Measurements from ENCODE around the gene VPS37B.

VPS37B gene

GRCh38 chr12:122855071-122855829 lies 40.7 kb downstream of the VPS37B start:
- in situ Hi-C loops (cut with MboI; ENCODE audit: low sequenced_read_pairs), result no loop called here

GRCh38 chr12:122854554-122854953 lies 41.4 kb downstream of the VPS37B start:
- in situ Hi-C loops (cut with MboI; ENCODE audit: low sequenced_read_pairs), result no loop called here

- in situ Hi-C loops (cut with MboI; ENCODE audit: low sequenced_read_pairs), result no loop called here
Measured at GRCh38 chr12:122853582-122854245, 42.2 kb downstream of the VPS37B start.

DNA sequence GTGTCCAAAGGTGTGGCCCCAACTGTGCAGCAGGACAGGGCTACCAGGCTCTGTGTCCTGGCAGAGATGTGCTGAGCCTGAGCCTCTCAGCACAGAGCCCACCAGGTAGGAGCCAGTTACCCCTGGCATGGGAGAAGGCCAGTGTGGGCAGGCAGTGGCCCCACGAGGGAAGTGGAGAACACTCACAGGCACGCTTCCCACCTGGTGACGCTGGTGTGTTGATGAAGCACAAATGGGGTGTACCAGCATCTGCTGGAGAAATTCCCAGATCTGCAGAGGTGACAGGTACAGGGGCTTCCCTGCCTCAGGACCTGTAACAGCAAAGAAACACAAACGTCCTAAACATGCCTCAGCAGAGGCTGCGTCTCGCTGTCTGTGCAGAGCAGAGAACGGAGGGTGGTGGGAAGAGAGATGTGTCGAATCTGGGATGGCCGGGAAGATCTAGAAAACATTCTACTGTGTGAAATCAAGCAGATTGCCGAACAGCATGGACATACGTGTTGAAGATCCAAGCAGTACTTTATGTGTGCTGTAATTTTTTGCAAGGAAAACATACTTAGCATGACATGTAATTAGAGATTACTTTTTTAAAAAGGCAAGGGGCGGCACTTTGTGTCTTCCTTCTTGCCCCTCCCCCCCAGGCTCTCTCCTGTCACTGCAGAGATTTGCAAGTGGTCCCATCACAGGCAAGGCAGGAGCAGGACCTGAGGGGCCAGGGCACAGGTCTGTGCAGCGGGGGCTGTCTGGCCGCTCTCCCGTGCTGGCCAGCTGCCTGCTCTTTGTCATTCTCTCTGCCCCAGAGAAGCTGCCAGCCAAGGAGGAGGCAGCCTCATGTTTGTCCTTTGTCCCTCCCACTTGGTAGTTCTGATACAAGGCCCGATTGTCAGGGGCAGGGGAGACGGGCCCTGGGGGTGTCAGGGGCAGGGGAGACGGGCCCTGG lies 43.3 kb downstream of the VPS37B start:
- in situ Hi-C loops (cut with MboI; ENCODE audit: low sequenced_read_pairs), result no loop called here

- in situ Hi-C loops (cut with MboI; ENCODE audit: low sequenced_read_pairs), result no loop called here
Measured at GRCh38 chr12:122851820-122852219, 44.1 kb downstream of the VPS37B start.

DNA sequence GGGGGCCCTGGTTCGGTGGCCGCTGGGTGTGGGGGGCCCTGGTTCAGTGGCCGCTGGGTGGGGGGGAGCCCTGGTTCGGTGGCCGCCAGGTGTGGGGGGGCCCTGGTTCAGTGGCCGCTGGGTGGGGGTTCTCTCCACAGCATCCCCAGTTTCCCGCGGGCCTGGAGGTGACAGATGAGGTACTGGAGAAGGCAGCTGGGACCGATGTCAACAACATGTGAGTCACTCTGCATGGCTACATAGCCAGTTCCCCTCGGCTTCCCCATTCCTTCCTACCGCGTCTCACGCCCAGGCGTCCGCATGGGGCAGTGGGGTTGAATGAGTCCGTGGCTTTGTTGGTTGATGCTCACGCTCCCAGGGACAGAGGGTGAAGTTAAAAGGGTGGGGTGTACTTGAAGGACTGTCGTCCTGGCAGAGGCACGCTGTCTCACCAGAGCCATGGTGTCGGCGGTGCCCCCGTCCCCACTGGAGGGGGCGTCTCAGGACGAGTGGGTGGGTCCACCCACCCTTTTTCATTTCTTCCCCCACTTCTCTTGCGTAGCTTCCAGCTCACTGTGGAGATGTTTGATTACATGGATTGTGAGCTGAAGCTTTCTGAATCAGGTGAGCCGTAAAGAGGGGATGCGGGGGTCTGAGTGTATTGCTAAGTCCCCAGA lies 45.1 kb downstream of the VPS37B start:
- in situ Hi-C loops (cut with MboI; ENCODE audit: low sequenced_read_pairs), result no loop called here

GRCh38 chr12:122850048-122850445 lies 45.9 kb downstream of the VPS37B start:
- in situ Hi-C loops (cut with MboI; ENCODE audit: low sequenced_read_pairs), result no loop called here

DNA sequence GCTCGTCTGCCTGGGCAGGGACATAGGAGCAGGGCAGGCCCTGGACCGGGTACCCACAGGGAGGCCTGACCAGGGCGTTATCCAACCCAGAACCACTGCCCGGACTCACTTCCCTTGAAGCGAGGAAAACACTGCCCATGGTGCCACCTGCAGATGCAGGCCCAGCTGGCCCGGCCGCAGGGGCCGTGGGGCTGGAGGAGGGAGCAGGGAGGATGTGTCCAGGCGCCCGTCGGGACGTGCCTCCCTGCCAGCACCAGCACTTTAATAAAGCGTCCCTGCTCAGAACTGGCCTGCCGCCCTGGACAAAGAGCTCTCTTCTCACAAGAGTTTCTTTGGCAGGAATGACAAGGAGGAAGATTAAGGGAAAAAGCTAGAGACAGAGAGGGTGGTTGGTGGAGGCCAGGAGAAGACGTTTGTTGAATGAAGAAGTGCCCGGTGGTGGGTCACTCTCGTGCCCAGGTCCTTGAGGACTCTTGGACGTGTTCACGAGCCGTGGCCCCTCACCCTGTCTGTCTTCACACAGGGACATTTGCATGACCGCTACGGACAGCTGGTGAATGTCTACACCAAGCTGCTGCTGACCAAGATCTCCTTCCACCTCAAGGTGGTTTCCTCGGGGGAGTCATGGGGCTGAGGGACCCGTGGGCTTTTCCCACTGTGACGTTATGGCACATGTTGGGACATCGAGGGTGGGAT lies 46.4 kb downstream of the VPS37B start:
- in situ Hi-C loops (cut with MboI; ENCODE audit: low sequenced_read_pairs), result no loop called here

GRCh38 chr12:122848471-122849351 lies 47.2 kb downstream of the VPS37B start:
- in situ Hi-C loops (cut with MboI; ENCODE audit: low sequenced_read_pairs), result no loop called here

- in situ Hi-C loops (cut with MboI; ENCODE audit: low sequenced_read_pairs), result no loop called here
Measured at GRCh38 chr12:122847921-122848421, 48.0 kb downstream of the VPS37B start.

DNA sequence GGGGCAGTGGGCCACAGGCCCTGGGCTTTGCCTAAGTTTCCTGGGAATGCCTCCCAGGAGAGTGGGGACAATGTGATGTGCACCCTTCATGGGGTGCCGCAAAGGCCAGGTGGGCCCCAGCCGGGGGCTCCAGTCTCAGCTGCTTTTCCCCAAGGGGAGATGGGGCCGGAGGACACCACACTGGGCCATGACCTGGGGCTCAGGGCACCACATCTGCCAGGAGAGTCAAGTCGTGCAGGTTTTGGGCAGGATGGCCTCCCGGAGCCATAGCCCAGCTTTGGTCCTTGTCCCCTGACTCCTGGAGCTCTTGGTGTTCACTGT lies 48.4 kb downstream of the VPS37B start:
- in situ Hi-C loops (cut with MboI; ENCODE audit: low sequenced_read_pairs), result no loop called here

- in situ Hi-C loops (cut with MboI; ENCODE audit: low sequenced_read_pairs), result no loop called here
Measured at GRCh38 chr12:122846622-122847515, 49.1 kb downstream of the VPS37B start.

- in situ Hi-C loops (cut with MboI; ENCODE audit: low sequenced_read_pairs), result no loop called here
Measured at GRCh38 chr12:122845865-122846621, 49.9 kb downstream of the VPS37B start.

DNA sequence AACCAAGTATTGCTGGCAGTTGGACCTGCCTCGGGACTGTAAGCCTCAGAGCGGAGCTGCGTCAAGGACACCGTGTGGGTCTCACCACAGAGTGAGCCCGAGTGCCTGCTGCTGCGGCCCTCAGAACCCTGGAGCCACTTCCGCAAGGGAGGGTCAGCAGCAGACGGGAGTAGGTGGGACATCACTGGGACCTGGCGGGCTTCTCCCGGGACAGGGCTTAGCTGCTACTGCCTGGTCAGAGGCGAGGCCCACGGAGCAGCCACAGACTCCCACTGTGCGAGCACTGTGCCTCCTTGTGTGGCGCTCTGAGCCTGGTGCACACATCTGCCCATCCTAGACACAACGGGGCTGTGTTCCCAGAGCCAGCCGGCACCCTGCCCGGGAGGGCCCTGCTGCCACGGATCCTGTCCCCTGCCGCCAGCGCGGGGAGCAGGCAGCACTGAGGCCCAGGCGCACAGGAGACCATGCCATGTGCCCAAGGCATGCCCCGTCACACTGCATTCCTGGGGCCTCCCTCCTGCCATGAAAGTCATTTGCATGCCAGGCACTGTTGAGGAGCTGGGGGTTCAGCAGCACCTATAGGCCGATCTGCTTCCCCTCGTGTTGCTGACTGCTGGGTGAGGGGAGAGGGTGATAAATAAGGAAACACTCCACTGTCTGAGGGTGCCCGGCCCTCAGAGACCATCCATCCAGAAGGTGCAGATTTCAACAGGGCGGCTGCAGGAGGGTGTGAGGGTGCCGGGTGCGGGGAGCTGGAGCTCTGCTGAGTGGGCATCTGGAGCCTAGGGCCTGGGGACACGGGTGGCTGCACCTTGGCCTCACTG lies 50.7 kb downstream of the VPS37B start:
- in situ Hi-C loops (cut with MboI; ENCODE audit: low sequenced_read_pairs), result no loop called here

- in situ Hi-C loops (cut with MboI; ENCODE audit: low sequenced_read_pairs), result no loop called here
Measured at GRCh38 chr12:122844366-122844971, 51.5 kb downstream of the VPS37B start.

DNA sequence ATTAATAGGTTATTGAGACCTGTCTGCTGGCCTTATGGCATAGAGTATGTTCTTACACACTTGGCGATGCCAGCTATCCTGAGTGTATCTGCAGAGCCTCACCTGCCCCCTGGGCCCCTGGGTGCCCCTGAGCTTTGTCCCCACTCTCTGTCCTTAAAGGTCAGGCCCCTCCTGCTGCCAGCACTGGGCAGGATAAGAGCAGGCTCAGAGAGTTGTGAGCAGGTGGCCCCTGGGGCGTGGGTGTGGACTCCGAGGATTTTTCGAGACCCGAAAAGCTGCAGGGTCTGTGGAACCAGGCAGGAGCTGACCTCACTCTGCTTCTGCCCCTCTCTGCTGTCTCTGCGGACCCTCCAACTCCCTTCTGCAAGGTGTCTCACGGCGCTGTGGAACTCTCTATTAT lies 52.5 kb downstream of the VPS37B start:
- in situ Hi-C loops (cut with MboI; ENCODE audit: low sequenced_read_pairs), result no loop called here

All from hTERT RPE-1 (cell line).